GM23248 (cell line): ENCODE data around the gene SRPK1.

Experiments
- EZH2 ChIP-seq: fragments of 200-600 bp; sonication (generic); IDR thresholded peaks from 2 replicates; pipeline ENCODE4 v1.6.1; 2018; ENCODE audit warnings: antibody characterized with exemption, mild to moderate bottlenecking; ENCODE audit not compliant: insufficient read depth, poor library complexity, severe bottlenecking
- EZH2phosphoT487 ChIP-seq: fragments of 200-600 bp; sonication (generic); IDR thresholded peaks from 2 replicates; pipeline ENCODE4 v1.6.1; 2018; ENCODE audit warnings: antibody characterized with exemption, moderate library complexity, mild to moderate bottlenecking, low read depth; ENCODE audit not compliant: insufficient read depth

GRCh38 chr6:35931120-35931561, 10.2 kb upstream of the SRPK1 start:
- TF ChIP-seq EZH2 (no peak), EZH2phosphoT487 (no peak)
